OCI-LY7 (cell line): ENCODE results near the gene ZP4. TPM values are rescaled to one million over a fixed set of nuclear protein-coding genes. Genes with fewer than 3 reads are reported as not detected.

Experiments
- BruUV-seq: library from RNA; stranded (reverse); fragments of 400-500 nt; replicated peaks from 2 replicates; lab custom pipeline; 2021; lab: Mats Ljungman, UMichigan
- CTCF ChIA-PET: fragments of 300-600 bp; sonication (Branson Sonifier 250); formaldehyde crosslinking; loops from one replicate; lab custom pipeline; 2022; ENCODE audit warnings: antibody characterized with exemption; ENCODE audit not compliant: unreplicated experiment; lab: Charles Lee
- POLR2A ChIA-PET: fragments of 300-600 bp; sonication (Branson Sonifier 250); formaldehyde crosslinking; loops from one replicate; lab custom pipeline; 2022; ENCODE audit warnings: antibody characterized with exemption; lab: Charles Lee
- DNase-seq: peaks from one replicate; pipeline ENCODE4 v3.0.0-alpha.2; 2015; ENCODE audit warnings: low spot score
- H2AFZ ChIP-seq: fragments of 200-600 bp; sonication (generic), shearing (Covaris generic); 2 replicates; pipeline ENCODE4 v1.6.1; 2014; ENCODE audit warnings: mild to moderate bottlenecking, antibody characterized with exemption, low read length, moderate library complexity
- H3K27ac ChIP-seq: fragments of 200-600 bp; sonication (generic); 2 replicates; pipeline ENCODE4 v1.5.1; 2014; ENCODE audit warnings: mixed run types, low read depth, mild to moderate bottlenecking, moderate library complexity, low read length, inconsistent platforms; ENCODE audit not compliant: poor library complexity, severe bottlenecking
- H3K36me3 ChIP-seq: fragments of 200-600 bp; sonication (generic); 2 replicates; pipeline ENCODE4 v1.6.1; 2014; ENCODE audit warnings: mild to moderate bottlenecking, antibody characterized with exemption, low read length, moderate library complexity, mixed read lengths; ENCODE audit not compliant: insufficient read depth
- H3K4me1 ChIP-seq: fragments of 200-600 bp; sonication (generic); 2 replicates; pipeline ENCODE4 v1.5.1; 2014; ENCODE audit warnings: mild to moderate bottlenecking, low read length; ENCODE audit not compliant: insufficient read depth, poor library complexity, severe bottlenecking
- H3K4me2 ChIP-seq: fragments of 200-600 bp; sonication (generic); 2 replicates; pipeline ENCODE4 v1.6.1; 2014; ENCODE audit warnings: mild to moderate bottlenecking, low read length
- H3K4me3 ChIP-seq: fragments of 200-600 bp; sonication (generic); 2 replicates; pipeline ENCODE4 v1.5.1; 2014; ENCODE audit warnings: mild to moderate bottlenecking, low read depth, low read length; ENCODE audit not compliant: poor library complexity, severe bottlenecking
- H3K79me2 ChIP-seq: fragments of 200-600 bp; sonication (generic); 2 replicates; pipeline ENCODE4 v1.6.1; 2016; ENCODE audit warnings: low read depth, mild to moderate bottlenecking, low read length, moderate library complexity, mixed read lengths; ENCODE audit not compliant: insufficient read depth
- H3K9me2 ChIP-seq: fragments of 200-600 bp; sonication (generic); 2 replicates; pipeline ENCODE4 v1.6.1; 2016; ENCODE audit warnings: mild to moderate bottlenecking, low read length, mixed read lengths; ENCODE audit not compliant: insufficient read depth
- H3K9me3 ChIP-seq: fragments of 200-600 bp; sonication (generic); 2 replicates; pipeline ENCODE4 v1.6.1; 2014; ENCODE audit warnings: mild to moderate bottlenecking, mixed run types, low read length, mixed read lengths
- H4K20me1 ChIP-seq: fragments of 200-600 bp; sonication (generic); 2 replicates; pipeline ENCODE4 v1.6.1; 2014; ENCODE audit warnings: mild to moderate bottlenecking, antibody characterized with exemption, low read length, moderate library complexity, mixed read lengths; ENCODE audit not compliant: insufficient read depth
- CTCF ChIP-seq: fragments of 200-600 bp; sonication (generic); conservative IDR thresholded peaks from 2 replicates; pipeline ENCODE4 v1.5.1; 2014; ENCODE audit warnings: mild to moderate bottlenecking, antibody characterized with exemption, low read length, moderate library complexity, mixed read lengths
- EZH2phosphoT487 ChIP-seq: fragments of 200-600 bp; sonication (generic); IDR thresholded peaks from 2 replicates; pipeline ENCODE4 v1.6.1; 2018; ENCODE audit warnings: low read depth, borderline replicate concordance, mild to moderate bottlenecking, mixed run types, antibody characterized with exemption, low read length, moderate library complexity, mixed read lengths
- intact Hi-C: fragments of 100-400 bp; cut with micrococcal nuclease; formaldehyde crosslinking; loops from one replicate; pipeline ENCODE4 v1.10.0; 2022; ENCODE audit not compliant: unreplicated experiment
- total RNA-seq, 2 experiments: library from RNA; depleted of rRNA in 1 of 2; stranded (reverse); fragments of >200 nt in 1 of 2; shearing (Covaris generic) in 1 of 2; gene quantifications; 2 replicates each; pipeline ENCODE4 v1.2.3, GENCODE V29; 2014 to 2022

ZP4 gene
- total RNA-seq, 2 experiments from 2014 or later, result not detected

GRCh38 chr1:237864338-237865244 lies 26.1 kb downstream of the ZP4 start:
- Histone ChIP-seq H3K4me3 (no peak overlapping the region), H3K36me3 (no peaks in the 10 kb centered on the region), H3K9me3 (no peaks in the 10 kb centered on the region), H3K4me2 (no peak overlapping the region), H3K79me2 (no peaks in the 10 kb centered on the region), H2AFZ (no peak overlapping the region), H3K9me2 (no peaks in the 10 kb centered on the region), H4K20me1 (no peaks in the 10 kb centered on the region), H3K27ac (no peak overlapping the region), H3K4me1 (no peaks in the 10 kb centered on the region)
- intact Hi-C loops, result no loop called here
- TF ChIP-seq CTCF (peak; percentile 59), EZH2phosphoT487 (no peak)
- ChIA-PET POLR2A (no interaction called here), CTCF (no interaction called here)
- DNase-seq, result no peak
- BruUV-seq, result no TSS peak

- Histone ChIP-seq H3K4me2 (no peak overlapping the region), H3K9me3 (no peaks in the 10 kb centered on the region), H3K36me3 (no peaks in the 10 kb centered on the region), H3K27ac (no peak overlapping the region), H3K4me1 (no peaks in the 10 kb centered on the region), H2AFZ (no peak overlapping the region), H3K4me3 (no peak overlapping the region), H3K79me2 (no peaks in the 10 kb centered on the region), H3K9me2 (no peaks in the 10 kb centered on the region), H4K20me1 (no peaks in the 10 kb centered on the region)
- intact Hi-C loops, result no loop called here
- no TSS peak for BruUV-seq
- ChIA-PET POLR2A (interaction anchor here (1.4 kb wide), 1 partner anchor 10 kb away, joined by 3 read pairs; no protein-coding TSS in a partner anchor), CTCF (no interaction called here)
- TF ChIP-seq EZH2phosphoT487 (no peak), CTCF (no peak)
- no peak for DNase-seq
These were observed 27.5 kb downstream of the ZP4 start for GRCh38 chr1:237863234-237863633.

GRCh38 chr1:237861944-237862343 lies 28.8 kb downstream of the ZP4 start:
- no TSS peak for BruUV-seq
- CTCF ChIA-PET, result no interaction called here

More at GRCh38 chr1:237861944-237862343, 28.8 kb downstream of the ZP4 start:
- intact Hi-C loops, result no loop called here
- no peak overlapping the region for H3K4me2 ChIP-seq
- no peak overlapping the region for H2AFZ ChIP-seq
- no peaks in the 10 kb centered on the region for H3K79me2 ChIP-seq
- no peak overlapping the region for H3K4me3 ChIP-seq
- DNase-seq, result no peak
- no peaks in the 10 kb centered on the region for H3K4me1 ChIP-seq
- H3K36me3 ChIP-seq, result no peaks in the 10 kb centered on the region
- H3K9me3 ChIP-seq, result no peaks in the 10 kb centered on the region
- POLR2A ChIA-PET, result interaction anchor here (0.9 kb wide), 1 partner anchor 9 kb away, joined by 3 read pairs; no protein-coding TSS in a partner anchor
- H3K27ac ChIP-seq, result no peak overlapping the region
- TF ChIP-seq CTCF, result no peak
- H3K9me2 ChIP-seq, result no peaks in the 10 kb centered on the region
- H4K20me1 ChIP-seq, result no peaks in the 10 kb centered on the region
